GM18909 (cell line): Measurements from ENCODE around the gene LY6G6D.
A peak's percentile ranks its signal among the peaks of the same experiment; 100 is the strongest.

Source experiments
- ATAC-seq: cut with Tn5 transposase; IDR thresholded peaks from one replicate; pipeline ENCODE4 v1.9.1; 2021; ENCODE audit warnings: mild to moderate bottlenecking; ENCODE audit not compliant: unreplicated experiment, poor library complexity

LY6G6D gene

DNA sequence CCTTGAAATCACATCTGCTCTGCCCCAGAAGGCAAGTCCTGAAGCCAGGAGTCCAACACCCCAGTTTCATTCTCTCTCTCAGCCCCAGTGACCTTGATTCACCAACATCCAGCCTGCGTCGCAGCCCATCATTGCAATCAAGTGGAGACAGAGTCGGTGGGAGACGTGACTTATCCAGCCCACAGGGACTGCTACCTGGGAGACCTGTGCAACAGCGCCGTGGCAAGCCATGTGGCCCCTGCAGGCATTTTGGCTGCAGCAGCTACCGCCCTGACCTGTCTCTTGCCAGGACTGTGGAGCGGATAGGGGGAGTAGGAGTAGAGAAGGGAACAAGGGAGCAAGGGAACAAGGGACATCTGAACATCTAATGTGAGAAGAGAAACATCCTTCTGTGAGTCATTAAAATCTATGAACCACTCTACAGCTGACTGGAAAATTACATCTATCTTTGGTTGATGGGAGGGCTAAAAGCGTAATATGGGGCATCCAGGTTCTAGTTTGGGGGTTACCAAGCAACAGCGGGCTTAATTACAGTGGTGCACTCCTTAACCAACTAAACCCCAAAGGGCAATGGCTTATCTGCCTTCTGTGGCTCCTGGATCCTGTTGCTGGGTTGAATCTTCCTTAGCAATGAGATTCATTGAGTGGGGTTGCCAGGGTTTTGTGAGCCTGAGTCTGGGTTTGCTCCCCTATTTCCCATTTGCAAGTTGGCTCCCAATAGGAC lies 2.5 kb downstream of the LY6G6D start:
- no peak for ATAC-seq

DNA sequence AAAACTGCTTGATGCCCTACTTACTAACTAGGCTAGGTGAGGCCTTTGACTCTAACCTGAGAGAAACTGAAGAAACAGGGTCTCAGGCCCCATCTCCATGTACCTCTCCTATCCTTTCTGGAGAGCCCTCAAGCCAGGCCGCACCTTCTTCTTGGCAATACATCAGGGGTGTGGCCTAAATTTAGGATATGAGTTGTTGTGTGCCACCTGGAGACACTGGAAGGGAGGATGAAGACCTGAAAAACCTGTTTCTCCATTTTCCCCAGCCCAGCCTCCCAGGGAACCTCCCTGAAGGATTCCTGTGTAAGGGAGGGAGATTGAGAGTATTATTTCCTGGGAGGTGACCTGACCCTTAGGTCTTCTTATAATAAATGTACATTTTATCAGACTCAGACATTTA lies 3.1 kb downstream of the LY6G6D start:
- ATAC-seq = no peak

DNA sequence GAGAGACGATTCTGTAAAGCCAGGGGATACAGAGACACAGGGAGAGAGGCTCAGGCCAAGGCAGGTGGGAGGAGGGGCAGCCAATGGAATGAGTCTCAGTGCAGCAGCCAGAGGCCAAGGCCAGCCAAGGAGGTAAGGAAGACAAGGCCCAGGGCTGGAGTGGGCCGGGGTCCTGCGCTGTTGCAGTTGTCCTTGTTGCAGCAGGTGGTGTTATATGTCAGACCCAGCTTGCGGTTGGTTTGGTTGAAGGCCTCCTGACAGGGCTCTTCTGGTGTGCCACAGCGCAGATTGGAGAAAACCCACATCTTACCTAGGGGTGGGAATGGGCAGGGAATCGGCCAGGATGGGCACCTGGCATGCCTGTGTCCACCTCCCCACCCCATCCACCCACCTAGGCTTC lies 3.9 kb downstream of the LY6G6D start:
- ATAC-seq = no peak

DNA sequence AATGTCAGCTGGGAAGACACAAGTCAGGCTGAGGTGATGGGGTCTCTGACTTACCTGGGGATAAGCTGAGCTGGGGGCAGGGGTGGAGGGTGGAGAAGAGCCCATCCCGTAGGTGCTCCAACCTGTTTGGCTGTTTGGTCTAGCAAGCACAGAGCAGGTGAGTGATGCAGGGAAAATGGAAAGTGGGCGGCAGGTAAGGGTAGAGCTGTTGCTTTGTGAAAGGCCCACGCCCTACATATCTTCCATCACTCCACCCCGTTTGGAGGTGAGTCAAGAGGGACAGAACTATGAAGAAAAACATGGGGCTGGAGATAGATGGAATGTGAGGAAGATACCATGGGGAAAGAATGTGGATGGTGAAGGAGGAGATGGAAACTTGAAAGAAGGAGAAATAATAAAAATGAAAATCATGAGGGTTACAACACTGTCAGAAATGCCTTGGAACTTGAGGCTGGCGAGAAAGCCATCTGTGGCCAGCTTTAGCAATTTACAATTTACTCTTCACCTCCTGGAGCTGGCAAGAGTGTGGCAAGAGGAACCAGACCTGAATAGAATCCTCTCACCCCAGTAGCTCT lies 5.1 kb downstream of the LY6G6D start:
- no peak for ATAC-seq

DNA sequence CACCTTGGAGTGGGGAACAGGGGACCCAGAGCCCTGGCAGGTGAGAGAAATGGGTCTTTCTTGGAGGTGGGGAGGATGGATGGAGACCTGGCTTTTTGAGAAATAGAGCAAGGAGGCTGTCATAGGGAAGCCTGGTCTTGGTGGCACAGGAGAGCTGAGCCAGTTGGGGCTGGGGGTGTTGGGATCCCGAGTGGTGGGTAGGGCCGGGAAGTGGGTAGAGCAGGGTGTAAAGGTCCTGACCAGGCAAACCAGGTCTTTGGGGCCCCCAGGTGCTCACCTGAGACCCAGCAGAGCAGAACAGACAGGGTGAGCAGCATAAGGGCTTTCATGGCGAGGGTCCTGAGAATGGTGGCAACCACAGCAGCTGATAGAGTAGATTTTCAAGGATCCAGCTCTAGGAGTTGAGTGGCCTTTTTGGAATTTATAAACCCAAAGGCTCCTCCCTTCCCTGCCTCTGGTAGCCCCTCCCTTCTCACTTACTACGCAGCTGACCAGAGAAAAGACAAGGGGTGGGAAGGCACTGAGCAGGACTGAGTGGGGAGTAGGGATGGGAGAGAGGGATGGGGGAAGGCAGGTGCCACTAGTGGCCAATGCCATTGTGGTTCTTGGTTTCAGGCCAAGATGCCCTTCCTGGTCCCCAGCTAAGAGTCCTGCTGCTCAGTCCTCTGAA lies 6.3 kb downstream of the LY6G6D start, which contains the start of gene LY6G6C:
Gene LY6G6C (minus strand): TSS at position 396 of the 670 bp plus-strand sequence. CDS start 67 bp downstream, at position 329.
- ATAC-seq = no peak

DNA sequence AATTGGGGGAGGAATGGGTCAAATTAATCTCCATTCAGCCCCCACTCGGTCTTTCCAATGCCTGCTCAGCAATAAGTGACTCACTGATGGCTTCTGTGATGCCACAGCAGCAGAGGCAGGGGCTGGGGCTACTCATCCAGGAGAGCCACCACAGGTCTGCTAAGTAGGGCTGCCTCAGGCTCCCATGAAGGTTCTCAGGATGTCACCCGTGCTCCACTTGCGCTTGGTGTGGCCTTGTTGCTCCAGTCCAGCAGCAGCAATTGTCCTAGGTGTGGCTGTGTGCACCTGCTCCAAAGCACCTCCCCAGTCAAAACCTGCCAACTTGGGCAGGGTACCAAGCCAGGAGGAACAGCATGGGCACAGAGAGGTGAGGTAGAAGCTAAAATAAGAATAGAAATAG lies 7.0 kb downstream of the LY6G6D start:
- ATAC-seq = no peak

DNA sequence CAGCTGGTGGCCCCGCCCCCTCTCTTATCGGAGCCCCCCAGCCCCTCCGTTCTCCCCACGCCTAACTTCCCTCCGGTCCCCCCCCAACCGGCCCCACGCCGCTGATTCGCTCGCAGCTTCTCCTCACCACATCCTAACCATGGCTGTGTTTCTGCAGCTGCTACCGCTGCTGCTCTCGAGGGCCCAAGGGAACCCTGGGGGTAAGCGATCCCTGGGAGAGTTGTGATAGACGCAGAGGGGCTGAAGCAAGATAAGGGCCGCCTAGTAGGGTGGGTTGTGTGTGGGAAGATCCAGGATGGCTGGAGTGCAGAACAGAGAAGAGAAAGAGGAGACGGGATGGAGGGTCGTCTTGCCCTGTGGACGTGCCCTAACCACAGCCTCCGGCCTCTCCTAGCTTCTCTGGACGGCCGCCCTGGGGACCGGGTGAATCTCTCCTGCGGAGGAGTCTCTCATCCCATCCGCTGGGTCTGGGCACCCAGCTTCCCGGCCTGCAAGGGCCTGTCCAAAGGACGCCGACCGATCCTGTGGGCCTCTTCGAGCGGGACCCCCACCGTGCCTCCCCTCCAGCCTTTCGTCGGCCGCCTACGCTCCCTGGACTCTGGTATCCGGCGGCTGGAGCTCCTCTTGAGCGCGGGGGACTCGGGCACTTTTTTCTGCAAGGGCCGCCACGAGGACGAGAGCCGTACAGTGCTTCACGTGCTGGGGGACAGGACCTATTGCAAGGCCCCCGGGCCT lies 8.3 kb downstream of the LY6G6D start, which contains the start of gene MPIG6B:
Gene MPIG6B (plus strand): TSS at position 129 of the 735 bp plus-strand sequence. CDS start 11 bp downstream, at position 140.
- no peak for ATAC-seq

DNA sequence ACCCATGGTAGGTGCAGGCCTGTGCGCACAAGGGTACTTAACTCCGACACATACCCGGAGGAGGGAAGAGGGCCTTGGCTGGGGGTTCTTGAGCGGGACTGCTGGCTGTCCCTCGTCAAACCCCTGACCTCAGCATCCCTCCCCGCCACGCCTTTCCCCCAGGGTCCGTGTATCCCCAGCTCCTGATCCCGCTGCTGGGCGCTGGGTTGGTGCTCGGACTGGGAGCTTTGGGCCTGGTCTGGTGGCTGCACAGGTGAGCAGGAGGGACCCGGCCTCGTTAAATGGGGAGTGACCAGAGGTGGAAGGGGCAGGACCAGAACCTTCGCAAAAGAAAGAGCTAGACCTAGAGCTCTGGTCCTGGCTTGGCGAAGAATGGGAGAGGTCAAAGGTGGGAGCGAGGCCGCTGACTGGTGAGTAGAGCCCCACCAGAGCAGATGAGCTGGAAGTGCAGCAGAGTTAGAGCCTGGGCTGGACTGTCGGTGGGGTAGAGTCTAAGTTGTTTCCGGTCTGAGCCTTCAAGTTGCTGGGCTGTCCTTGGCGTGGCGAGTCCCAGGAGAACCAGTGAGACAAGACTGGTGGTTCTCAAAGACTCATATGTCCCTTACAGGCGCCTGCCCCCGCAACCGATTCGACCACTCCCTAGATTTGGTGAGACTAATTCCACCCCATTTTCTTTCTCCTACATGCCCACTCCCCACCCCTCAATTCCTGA lies 9.0 kb downstream of the LY6G6D start:
- no peak for ATAC-seq

DNA sequence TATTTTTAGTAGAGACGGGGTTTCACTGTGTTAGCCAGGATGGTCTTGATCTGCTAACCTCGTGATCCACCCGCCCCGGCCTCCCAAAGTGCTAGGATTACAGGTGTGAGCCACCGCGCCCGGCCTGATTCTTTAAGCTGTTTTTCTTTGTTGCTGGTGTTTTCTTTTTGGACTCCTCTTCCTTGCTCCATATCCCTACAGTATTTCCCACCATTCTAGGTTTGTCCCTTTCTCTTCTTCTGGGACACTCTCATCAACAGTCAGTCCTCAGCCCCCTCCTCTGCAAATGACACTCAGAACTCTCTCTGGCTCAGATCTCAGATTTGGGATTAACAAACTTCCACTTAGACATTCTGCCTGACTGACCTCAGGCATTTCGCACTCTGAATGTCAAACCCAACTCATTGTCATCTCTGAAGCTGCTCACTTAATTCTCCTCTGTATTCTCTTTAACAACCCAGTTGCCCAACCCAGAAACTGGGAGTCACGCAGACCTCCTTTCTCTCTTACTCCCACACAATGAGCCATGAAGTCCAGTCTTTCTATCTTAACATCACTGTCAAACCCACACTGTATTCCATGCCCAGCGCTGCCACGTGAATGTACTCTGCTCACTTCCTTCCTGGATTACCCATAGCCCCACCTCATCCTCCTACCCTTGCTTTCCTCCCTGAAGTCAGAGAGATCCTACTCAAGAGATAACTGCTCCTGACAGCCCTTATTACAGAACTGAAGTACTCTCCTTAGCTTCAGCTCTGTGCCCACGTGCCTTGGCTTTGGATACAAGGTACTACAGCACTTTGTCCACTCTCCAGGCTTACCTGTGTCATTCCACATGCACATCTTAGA lies 10.6 kb downstream of the LY6G6D start:
- no peak for ATAC-seq

DNA sequence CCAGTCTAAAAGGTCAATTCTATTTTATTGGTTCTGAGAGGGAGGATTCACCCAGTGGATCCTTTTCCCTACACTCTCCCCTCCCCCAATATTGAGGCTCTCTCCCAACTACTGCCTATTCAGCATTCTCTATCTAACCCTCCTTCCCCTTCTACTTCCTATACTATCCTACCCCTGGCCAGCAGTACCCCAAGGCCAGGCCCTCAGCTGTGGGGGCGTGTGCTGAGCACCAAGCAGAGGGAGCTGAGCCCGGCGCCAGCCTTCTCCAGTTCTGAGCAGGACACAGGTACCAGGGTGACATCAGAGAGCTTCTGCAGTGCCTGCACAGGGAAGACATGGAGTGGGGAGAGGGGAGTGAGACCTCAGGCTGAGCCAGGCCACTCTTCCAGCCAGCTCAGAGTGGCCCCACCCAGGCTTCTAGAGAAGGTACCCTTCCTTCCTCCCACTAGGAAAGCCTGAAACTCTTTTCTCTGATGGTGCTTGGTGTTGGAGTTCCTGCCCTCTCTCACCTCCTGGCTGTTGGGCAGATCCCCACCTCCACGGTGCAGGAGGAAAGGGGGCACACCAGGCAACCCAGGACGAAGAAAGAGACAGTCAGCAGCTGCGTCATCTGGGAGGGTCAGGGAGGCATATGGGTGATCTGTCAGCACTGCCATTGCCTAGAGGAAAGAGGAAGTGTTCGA lies 12.0 kb downstream of the LY6G6D start:
- ATAC-seq = peak; percentile 62

DNA sequence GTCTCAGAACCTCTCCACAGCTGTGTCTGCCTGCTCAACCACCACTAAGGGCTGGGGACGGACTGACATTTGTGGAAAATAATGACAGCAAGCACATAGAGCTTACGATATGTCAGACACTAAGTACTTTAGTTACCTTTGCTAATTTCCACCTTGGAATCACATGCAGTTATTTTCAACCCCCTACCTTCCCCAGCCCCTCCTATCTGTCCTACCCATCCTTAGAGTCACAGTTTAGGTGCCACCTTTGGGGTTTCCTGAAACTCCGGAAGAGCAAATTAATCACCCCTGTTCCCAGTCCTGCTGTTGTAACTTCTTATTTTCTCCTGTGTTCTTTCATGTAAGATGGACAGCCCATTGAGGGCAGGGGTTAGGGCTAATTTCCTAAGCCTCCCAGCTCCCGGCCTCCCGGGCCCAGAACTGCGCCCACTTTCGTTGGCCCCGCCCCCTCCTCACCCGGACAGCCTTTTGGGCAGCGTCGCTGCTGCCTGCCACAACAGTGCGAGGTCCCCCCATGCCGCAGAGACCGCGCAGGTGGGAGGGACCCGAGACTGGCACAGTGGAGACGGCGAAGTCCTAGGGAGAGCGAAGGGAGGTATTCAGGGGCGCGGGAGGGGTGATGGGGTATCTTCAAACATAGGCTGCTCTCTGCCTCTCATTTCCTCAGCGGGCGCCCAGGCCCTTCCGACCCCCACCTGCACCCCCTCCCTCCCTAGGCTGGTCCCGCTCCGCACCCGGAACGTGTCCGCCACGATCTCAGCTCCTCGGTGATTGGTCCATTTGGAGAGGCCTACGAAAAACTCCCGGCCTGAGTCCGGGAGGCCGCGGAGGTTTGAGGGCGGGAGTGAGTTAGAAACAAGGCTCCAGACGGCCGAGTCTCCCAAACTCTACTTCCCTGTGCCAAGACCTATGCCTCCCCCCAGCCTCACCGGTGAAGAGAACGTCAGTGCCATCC lies 12.8 kb downstream of the LY6G6D start:
- ATAC-seq = no peak

DNA sequence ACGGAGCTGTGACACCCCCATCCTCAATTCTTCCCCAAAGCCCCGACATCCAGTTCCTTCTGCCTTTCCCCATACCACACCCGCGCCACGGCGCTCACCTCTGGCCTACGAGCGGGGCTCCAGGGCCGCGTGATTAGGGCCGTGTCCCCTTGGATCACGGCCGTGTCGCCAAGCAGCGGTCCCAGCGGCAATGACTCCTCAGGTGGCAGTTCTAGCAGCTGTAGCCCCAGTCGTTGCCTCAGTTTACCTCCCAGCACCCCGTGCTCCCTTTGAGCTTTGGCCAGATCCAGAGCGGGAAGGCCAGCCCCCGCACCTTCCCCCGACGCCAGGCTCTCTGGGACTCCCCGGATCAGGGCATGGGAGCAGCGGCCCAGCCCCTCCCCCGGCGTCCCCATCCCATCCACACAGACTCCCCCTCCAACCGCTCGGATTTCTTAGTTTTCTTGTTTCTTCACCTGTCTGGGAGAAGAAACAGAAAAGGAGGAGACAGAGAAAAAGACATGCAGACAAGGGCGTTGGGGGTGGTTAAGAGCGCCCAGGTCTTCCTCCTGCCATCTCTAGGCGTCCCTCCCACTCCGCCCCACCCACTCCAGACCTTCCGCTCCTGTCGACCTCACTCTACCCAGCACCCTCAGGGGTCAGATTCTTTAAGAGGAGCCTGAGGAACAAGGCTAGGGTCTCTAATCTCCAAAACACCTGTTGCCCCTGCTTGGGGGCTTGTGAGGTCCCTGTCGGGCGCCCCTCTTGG lies 13.8 kb downstream of the LY6G6D start, which contains the start of gene DDAH2:
Gene DDAH2 (minus strand): TSS at position 533 of the 748 bp plus-strand sequence. CDS start 138 bp downstream, at position 395.
- ATAC-seq = peak; percentile 9

DNA sequence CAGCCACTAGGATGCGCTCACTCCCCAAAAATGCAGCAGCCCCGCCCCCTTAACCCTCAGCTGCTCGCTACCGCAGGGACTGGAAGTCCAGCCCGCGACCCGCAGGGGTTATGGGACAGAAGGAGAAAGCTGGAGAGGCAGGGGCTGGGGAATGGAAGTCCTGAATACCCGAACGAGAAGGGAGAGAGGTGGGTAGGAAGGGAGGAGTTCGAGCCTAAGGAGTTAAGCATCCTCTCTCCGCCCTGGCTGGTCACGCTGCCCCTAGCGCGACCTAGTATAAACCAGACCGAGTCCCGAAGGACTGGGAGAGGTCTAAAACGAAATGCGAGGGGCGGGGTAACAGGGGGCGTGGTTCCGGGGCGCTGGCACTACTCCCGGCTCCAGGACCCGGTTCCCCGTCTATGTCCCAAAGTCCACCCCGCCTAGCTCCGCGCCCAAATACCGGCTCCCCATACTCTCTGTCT lies 14.4 kb downstream of the LY6G6D start:
- peak; percentile 43 for ATAC-seq

DNA sequence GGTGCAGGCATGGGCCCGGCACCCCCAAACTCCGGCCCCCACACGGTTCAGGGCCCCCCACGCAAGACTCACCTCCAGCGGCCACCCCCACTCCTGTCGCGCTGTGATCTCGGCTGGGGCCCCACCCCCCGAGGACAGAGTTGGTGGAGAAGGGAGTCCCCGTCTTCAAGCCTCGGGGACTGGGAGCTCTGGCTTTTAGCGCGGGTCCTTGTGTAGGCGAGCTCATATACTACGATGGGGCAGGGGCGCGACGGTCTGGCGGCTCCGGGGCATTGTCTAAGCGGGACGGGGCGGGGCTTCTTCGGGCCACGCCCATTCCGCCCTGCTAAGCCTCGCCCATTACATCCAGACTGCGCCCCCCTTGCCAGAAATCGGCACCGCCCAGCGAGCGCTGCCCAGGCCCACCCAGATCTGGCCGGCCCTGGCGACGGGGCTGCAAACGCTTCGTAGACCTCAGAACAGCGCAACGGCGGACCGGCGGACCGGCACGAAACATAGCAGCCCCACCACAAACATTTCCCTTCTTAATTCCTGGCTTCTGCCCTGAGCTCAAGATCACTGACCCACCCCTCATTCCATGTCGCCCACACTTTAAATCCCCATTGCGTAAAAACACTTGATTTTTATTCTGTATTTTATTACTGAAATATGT lies 15.0 kb downstream of the LY6G6D start:
- peak; percentile 32 for ATAC-seq

DNA sequence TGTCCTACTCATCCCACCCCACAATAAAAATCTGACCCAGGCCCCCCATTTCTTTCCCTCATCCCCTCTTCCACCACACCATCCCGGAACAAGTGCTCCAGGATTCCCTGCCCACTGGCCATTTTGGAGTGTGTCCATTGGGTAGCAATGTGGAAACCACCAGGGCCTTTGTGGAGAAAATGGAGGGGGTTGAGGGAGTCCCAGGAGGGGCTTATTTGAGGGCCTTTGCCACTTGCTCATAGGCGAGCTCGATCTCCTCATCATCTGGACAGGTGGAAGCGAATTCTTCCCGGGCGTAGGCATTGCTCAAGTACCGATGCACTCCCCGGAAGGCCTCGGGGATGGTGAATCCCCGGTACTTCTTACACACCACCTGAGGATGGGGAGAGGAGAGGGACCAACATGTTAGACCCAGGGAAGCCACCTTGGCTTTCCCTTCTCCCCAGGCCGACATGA lies 15.5 kb downstream of the LY6G6D start:
- no peak for ATAC-seq

DNA sequence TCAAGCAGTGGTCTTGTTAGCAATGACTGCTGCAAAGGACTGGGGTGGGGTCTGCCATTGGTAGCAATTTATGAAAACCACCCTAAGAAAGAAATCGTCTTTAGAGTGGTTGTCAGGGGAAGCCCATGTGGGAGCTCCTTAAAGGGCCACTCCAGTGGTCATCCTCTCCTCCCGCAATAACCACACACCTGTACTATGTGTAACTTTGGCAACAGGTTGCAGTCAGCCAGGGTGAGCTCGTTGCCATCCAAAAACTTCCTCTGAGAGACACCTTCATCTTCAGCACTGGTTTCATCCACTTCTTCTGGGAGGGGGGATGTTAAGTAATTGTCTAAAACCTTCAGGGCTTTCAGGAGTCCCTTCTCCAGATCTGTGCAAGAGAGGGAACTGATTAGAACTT lies 16.9 kb downstream of the LY6G6D start:
- no peak for ATAC-seq
